ENCODE measurements around the gene IQSEC1.

DNA sequence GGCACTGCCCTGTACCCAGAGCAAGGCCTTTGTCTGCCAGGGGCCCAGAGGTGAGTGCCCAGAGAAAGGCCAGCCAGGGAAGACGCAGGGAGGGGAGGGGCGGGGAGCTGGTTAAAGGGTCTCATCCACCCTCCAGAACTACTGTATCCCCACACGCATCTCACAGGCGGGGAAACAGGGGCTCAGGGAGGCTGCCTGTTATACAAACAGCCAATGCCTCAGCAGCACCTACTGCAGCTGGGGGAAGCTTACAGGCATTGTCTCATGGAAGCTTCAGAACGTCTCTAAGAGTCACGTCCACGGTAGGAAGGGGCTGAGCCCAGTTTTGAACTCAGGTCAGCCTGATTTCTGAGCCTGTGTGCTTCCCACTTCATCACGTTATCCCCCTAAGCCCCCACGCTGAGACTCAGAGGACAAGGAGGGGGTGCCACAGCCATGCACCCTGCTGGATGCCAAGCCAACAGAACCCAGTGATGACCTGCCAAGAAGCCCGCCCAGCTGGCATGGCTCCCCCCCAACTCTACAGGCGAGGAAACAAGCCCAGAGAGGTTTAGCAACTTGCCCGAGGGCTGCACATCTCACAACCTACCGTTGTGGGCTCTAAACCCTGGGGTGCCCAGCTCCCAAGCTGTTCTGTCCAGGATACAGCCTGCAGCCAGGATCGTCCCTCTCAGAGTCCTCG is 54.5 kb downstream of the IQSEC1 start:
- TF ChIP-seq, protein P1, sequence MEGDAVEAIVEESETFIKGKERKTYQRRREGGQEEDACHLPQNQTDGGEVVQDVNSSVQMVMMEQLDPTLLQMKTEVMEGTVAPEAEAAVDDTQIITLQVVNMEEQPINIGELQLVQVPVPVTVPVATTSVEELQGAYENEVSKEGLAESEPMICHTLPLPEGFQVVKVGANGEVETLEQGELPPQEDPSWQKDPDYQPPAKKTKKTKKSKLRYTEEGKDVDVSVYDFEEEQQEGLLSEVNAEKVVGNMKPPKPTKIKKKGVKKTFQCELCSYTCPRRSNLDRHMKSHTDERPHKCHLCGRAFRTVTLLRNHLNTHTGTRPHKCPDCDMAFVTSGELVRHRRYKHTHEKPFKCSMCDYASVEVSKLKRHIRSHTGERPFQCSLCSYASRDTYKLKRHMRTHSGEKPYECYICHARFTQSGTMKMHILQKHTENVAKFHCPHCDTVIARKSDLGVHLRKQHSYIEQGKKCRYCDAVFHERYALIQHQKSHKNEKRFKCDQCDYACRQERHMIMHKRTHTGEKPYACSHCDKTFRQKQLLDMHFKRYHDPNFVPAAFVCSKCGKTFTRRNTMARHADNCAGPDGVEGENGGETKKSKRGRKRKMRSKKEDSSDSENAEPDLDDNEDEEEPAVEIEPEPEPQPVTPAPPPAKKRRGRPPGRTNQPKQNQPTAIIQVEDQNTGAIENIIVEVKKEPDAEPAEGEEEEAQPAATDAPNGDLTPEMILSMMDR (IDR thresholded peaks at IDR 0.05; ENCODE audit: insufficient read depth, low read depth, low read length) = no peak
- TF ChIP-seq EZH2 (IDR thresholded peaks at IDR 0.05; ENCODE audit: insufficient read depth, low read length) = no peak
